Liver (tissue), 9 donors: ENCODE data around the gene DGKH. TPM values are rescaled to one million over a fixed set of nuclear protein-coding genes. Genes with fewer than 3 reads are reported as not detected.
"Not testable (repeated sequence)": the region's sequence is repeated elsewhere in the genome, so short reads cannot be mapped to it uniquely, and the experiment has no call there.

Source experiments
- DNase-seq: peaks from one replicate; pipeline ENCODE4 v3.0.0-alpha.2; 2017; ENCODE audit warnings: low spot score
- H3K27ac ChIP-seq, 2 donors: one replicate each; pipeline ENCODE4 v1.7.0; 2013; ENCODE audit warnings: inconsistent platforms in 2 of 2, low read length in 2 of 2, control low read depth in 1 of 2, low read depth in 1 of 2, mild to moderate bottlenecking in 1 of 2
- H3K27me3 ChIP-seq, 4 donors: one replicate each; pipeline versions ENCODE4 v1.6.1 to v1.7.0; 2013; ENCODE audit warnings: low read length in 3 of 4, inconsistent platforms in 1 of 4, mild to moderate bottlenecking in 1 of 4, moderate library complexity in 1 of 4; ENCODE audit not compliant: control insufficient read depth in 4 of 4, insufficient read depth in 4 of 4
- H3K36me3 ChIP-seq, 4 donors: one replicate each; pipeline versions ENCODE4 v1.6.1 to v1.7.0; 2013; ENCODE audit warnings: low read length in 3 of 4, mild to moderate bottlenecking in 3 of 4, low read depth in 1 of 4, moderate library complexity in 1 of 4; ENCODE audit not compliant: control insufficient read depth in 4 of 4, insufficient read depth in 3 of 4
- H3K4me1 ChIP-seq, 4 donors: one replicate each; pipeline versions ENCODE4 v1.6.1 to v1.7.0; 2013; ENCODE audit warnings: low read length in 3 of 4, mild to moderate bottlenecking in 3 of 4, moderate library complexity in 1 of 4; ENCODE audit not compliant: control insufficient read depth in 4 of 4, insufficient read depth in 4 of 4
- H3K4me3 ChIP-seq, 3 donors: one replicate each; pipeline versions ENCODE4 v1.6.1 to v1.7.0; 2013; ENCODE audit warnings: low read length in 3 of 3, control low read depth in 1 of 3, low read depth in 1 of 3, mild to moderate bottlenecking in 1 of 3
- H3K9ac ChIP-seq, 2 donors: one replicate each; pipeline ENCODE4 v1.7.0; 2013; ENCODE audit warnings: low read length in 2 of 2, mild to moderate bottlenecking in 2 of 2, moderate library complexity in 2 of 2, control low read depth in 1 of 2, low read depth in 1 of 2
- H3K9me3 ChIP-seq, 4 donors: one replicate each; pipeline versions ENCODE4 v1.6.1 to v1.7.0; 2013; ENCODE audit warnings: low read length in 3 of 4; ENCODE audit not compliant: control insufficient read depth in 4 of 4
- ATF3 ChIP-seq: IDR thresholded peaks from 2 replicates; pipeline ENCODE4 v1.6.1; 2016; ENCODE audit warnings: antibody characterized with exemption
- EGR1 ChIP-seq, 2 donors: IDR thresholded peaks; 2 replicates each; pipeline ENCODE4 v1.6.1; 2016 to 2018; ENCODE audit warnings: antibody characterized with exemption in 2 of 2, low read depth in 2 of 2
- FOXA1 ChIP-seq: IDR thresholded peaks from 2 replicates; pipeline ENCODE4 v1.6.1; 2016; ENCODE audit warnings: antibody characterized with exemption
- FOXA2 ChIP-seq: IDR thresholded peaks from 2 replicates; pipeline ENCODE4 v1.6.1; 2016; ENCODE audit warnings: antibody characterized with exemption
- HNF4A ChIP-seq, 2 donors: conservative IDR thresholded peaks; 2 replicates each; pipeline ENCODE4 v1.6.1; 2016; ENCODE audit warnings: antibody characterized with exemption in 2 of 2, mild to moderate bottlenecking in 2 of 2
- HNF4G ChIP-seq: IDR thresholded peaks from 2 replicates; pipeline ENCODE4 v1.6.1; 2016; ENCODE audit warnings: antibody characterized with exemption
- JUND ChIP-seq, 2 donors: IDR thresholded peaks; 2 replicates each; pipeline ENCODE4 v1.6.1; 2016; ENCODE audit warnings: antibody characterized with exemption in 2 of 2
- MAX ChIP-seq: IDR thresholded peaks from 2 replicates; pipeline ENCODE4 v1.6.1; 2016; ENCODE audit warnings: antibody characterized with exemption
- NR2F2 ChIP-seq: IDR thresholded peaks from 2 replicates; pipeline ENCODE4 v1.6.1; 2016; ENCODE audit warnings: antibody characterized with exemption
- RAD21 ChIP-seq, 2 donors: IDR thresholded peaks; 2 replicates each; pipeline ENCODE4 v1.6.1; 2016; ENCODE audit warnings: antibody characterized with exemption in 2 of 2, mild to moderate bottlenecking in 2 of 2
- RXRA ChIP-seq, 2 donors: IDR thresholded peaks; 2 replicates each; pipeline ENCODE4 v1.6.1; 2017 to 2018; ENCODE audit warnings: antibody characterized with exemption in 2 of 2, mild to moderate bottlenecking in 1 of 2
- SP1 ChIP-seq: IDR thresholded peaks from 2 replicates; pipeline ENCODE4 v1.6.1; 2018; ENCODE audit warnings: antibody characterized with exemption, mild to moderate bottlenecking
- TAF1 ChIP-seq: conservative IDR thresholded peaks from 2 replicates; pipeline ENCODE4 v1.6.1; 2016; ENCODE audit warnings: antibody characterized with exemption, mild to moderate bottlenecking
- WGBS: extraction: QIAGEN DNeasy Blood & Tissue Kit; methylation state at CpG from one replicate; pipeline ENCODE4 v1.1.7; 2013; 5-methylcytosine and 5-hydroxymethylcytosine counted together
- polyA plus RNA-seq, 2 donors: library from polyadenylated mRNA; stranded (reverse) in 1 of 2; unstranded in 1 of 2; fragments of 200-250 nt in 1 of 2; fragments of >200 nt in 1 of 2; fragmentation: Nextera tagmentation in 1 of 2; extraction: Ambion mirVana in 1 of 2; gene quantifications; one replicate each; pipeline versions ENCODE4 v1.2.1 to v1.2.3, GENCODE V29; 2013 to 2015
- total RNA-seq, 2 donors: library from RNA; depleted of rRNA; stranded (reverse); fragments of >200 nt; gene quantifications; one replicate each; pipeline ENCODE4 v1.2.3, GENCODE V29; 2014
- TF ChIP-seq, protein P1 (sequence below): fragments of 150-350 bp; IDR thresholded peaks from 2 replicates; pipeline ENCODE4 v1.5.1; 2017; ENCODE audit warnings: improper control_type of control experiment, low read depth, low read length; ENCODE audit not compliant: missing input control
- TF ChIP-seq, protein P2 (sequence below): IDR thresholded peaks from 2 replicates; pipeline ENCODE4 v1.6.1; 2016; ENCODE audit warnings: antibody characterized with exemption, mild to moderate bottlenecking
- donor health status: healthy.
- donor health status: healthy.
- donor health status: healthy.
- donor health status: healthy.
- donor health status: healthy.

Gene DGKH
- total and polyA plus RNA-seq, 4 donors, result 0.25 to 3.7 (median 0.97) TPM

GRCh38 chr13:42225051-42225450 is 176.6 kb downstream of the DGKH start:
- H3K27me3 ChIP-seq, result no peaks in the 10 kb centered on the region
- H3K36me3 ChIP-seq, result no peaks in the 10 kb centered on the region
- no peaks in the 10 kb centered on the region for H3K9me3 ChIP-seq
- no peak overlapping the region for H3K4me3 ChIP-seq
- no peak for DNase-seq
- H3K27ac ChIP-seq, result no peak overlapping the region
- 96% methylated on average over 2 of the region's 2 CpGs for WGBS
- H3K4me1 ChIP-seq, result no peaks in the 10 kb centered on the region
- no peak overlapping the region for H3K9ac ChIP-seq
- TF ChIP-seq NR2F2 (no peak), FOXA1 (no peak)

DNA sequence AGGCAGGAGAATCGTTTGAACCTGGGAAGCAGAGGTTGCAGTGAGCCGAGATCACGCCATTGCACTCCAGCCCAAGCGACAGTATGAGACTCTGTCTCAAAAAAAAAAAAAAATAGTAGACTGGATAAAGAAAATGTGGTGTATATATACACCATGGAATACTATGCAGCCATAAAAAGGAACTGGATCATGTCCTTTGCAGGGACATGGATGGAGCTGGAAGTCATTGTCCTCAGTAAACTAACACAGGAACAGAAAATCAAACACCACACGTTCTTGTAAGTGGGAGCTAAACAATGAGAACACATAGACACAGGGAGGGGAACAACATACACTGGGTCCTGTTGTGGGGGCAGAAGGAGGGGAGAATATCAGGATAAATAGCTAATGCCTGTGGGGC is 178.3 kb downstream of the DGKH start:
- H3K4me1 ChIP-seq, H3K27ac ChIP-seq, H3K36me3 ChIP-seq, H3K4me3 ChIP-seq, DNase-seq, H3K9ac ChIP-seq, H3K27me3 ChIP-seq, H3K9me3 ChIP-seq: not testable (repeated sequence)
- 95% methylated on average over 5 of the region's 5 CpGs for WGBS

- no peaks in the 10 kb centered on the region for H3K9me3 ChIP-seq
- TF ChIP-seq HNF4A (conservative IDR thresholded peaks at IDR 0.05) (no peak), NR2F2 (no peak), EGR1 (IDR thresholded peaks at IDR 0.05; ENCODE audit: low read depth in 2 of 2) (no peak), FOXA1 (no peak), TAF1 (no peak), RXRA (IDR thresholded peaks at IDR 0.05) (no peak), HNF4G (no peak), ATF3 (no peak), MAX (no peak)
- TF ChIP-seq, protein P1, sequence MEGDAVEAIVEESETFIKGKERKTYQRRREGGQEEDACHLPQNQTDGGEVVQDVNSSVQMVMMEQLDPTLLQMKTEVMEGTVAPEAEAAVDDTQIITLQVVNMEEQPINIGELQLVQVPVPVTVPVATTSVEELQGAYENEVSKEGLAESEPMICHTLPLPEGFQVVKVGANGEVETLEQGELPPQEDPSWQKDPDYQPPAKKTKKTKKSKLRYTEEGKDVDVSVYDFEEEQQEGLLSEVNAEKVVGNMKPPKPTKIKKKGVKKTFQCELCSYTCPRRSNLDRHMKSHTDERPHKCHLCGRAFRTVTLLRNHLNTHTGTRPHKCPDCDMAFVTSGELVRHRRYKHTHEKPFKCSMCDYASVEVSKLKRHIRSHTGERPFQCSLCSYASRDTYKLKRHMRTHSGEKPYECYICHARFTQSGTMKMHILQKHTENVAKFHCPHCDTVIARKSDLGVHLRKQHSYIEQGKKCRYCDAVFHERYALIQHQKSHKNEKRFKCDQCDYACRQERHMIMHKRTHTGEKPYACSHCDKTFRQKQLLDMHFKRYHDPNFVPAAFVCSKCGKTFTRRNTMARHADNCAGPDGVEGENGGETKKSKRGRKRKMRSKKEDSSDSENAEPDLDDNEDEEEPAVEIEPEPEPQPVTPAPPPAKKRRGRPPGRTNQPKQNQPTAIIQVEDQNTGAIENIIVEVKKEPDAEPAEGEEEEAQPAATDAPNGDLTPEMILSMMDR, result no peak
- DNase-seq, result no peak
- H3K9ac ChIP-seq, result no peak overlapping the region
- no peaks in the 10 kb centered on the region for H3K4me1 ChIP-seq
- no peaks in the 10 kb centered on the region for H3K27me3 ChIP-seq
- 97% methylated on average over 1 of the region's 1 CpG for WGBS
- no peak overlapping the region for H3K4me3 ChIP-seq
- no peak overlapping the region for H3K27ac ChIP-seq
- no peaks in the 10 kb centered on the region for H3K36me3 ChIP-seq
Observed at GRCh38 chr13:42228527-42228926, 180.1 kb downstream of the DGKH start.

DNA sequence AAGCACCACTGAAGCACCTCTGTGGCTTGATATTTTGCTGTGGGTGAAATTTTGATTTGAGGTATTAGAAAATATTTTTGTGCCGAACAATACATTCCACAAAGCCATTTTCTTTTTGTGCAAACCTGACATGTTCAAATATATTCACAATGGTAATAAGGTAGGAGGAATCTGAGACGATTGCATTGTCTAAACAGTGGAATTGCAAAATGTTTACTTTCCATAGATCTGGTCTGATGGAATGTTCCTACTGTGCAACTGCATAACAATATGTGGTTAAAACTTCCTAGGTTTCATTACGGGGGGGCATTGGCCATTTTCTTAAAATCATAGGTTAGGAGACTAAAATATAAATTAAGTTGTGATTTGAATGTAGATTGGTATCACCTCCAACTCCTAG is 180.8 kb downstream of the DGKH start:
- Histone ChIP-seq H3K4me3 (no peak overlapping the region), H3K9me3 (no peaks in the 10 kb centered on the region), H3K27ac (no peak overlapping the region), H3K9ac (no peak overlapping the region), H3K27me3 (no peaks in the 10 kb centered on the region), H3K36me3 (no peaks in the 10 kb centered on the region), H3K4me1 (no peaks in the 10 kb centered on the region)
- DNase-seq, result no peak
- WGBS, result 82% methylated on average over 3 of the region's 3 CpGs
- TF ChIP-seq RAD21 (IDR thresholded peaks at IDR 0.05) (no peak), RXRA (IDR thresholded peaks at IDR 0.05) (no peak), FOXA2 (no peak), MAX (no peak), EGR1 (IDR thresholded peaks at IDR 0.05; ENCODE audit: low read depth in 2 of 2) (no peak), NR2F2 (no peak), HNF4A (conservative IDR thresholded peaks at IDR 0.05) (no peak), SP1 (no peak), JUND (IDR thresholded peaks at IDR 0.05) (no peak), ATF3 (no peak)
- TF ChIP-seq, protein P2, sequence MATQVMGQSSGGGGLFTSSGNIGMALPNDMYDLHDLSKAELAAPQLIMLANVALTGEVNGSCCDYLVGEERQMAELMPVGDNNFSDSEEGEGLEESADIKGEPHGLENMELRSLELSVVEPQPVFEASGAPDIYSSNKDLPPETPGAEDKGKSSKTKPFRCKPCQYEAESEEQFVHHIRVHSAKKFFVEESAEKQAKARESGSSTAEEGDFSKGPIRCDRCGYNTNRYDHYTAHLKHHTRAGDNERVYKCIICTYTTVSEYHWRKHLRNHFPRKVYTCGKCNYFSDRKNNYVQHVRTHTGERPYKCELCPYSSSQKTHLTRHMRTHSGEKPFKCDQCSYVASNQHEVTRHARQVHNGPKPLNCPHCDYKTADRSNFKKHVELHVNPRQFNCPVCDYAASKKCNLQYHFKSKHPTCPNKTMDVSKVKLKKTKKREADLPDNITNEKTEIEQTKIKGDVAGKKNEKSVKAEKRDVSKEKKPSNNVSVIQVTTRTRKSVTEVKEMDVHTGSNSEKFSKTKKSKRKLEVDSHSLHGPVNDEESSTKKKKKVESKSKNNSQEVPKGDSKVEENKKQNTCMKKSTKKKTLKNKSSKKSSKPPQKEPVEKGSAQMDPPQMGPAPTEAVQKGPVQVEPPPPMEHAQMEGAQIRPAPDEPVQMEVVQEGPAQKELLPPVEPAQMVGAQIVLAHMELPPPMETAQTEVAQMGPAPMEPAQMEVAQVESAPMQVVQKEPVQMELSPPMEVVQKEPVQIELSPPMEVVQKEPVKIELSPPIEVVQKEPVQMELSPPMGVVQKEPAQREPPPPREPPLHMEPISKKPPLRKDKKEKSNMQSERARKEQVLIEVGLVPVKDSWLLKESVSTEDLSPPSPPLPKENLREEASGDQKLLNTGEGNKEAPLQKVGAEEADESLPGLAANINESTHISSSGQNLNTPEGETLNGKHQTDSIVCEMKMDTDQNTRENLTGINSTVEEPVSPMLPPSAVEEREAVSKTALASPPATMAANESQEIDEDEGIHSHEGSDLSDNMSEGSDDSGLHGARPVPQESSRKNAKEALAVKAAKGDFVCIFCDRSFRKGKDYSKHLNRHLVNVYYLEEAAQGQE, result no peak
- TF ChIP-seq, protein P1, result no peak
